AG08395 (cell line): ENCODE results near the gene ITPR2.
A peak's percentile ranks its signal among the peaks of the same experiment; 100 is the strongest.

Experiments used
- DNase-seq: peaks from one replicate; pipeline ENCODE4 v3.0.0; 2012; ENCODE audit warnings: mixed read lengths, low spot score

ITPR2 gene

GRCh38 chr12:26513363-26514043 is 319.5 kb downstream of the ITPR2 start:
- DNase-seq: no peak

GRCh38 chr12:26512213-26512612 is 320.8 kb downstream of the ITPR2 start:
- DNase-seq: no peak

DNA sequence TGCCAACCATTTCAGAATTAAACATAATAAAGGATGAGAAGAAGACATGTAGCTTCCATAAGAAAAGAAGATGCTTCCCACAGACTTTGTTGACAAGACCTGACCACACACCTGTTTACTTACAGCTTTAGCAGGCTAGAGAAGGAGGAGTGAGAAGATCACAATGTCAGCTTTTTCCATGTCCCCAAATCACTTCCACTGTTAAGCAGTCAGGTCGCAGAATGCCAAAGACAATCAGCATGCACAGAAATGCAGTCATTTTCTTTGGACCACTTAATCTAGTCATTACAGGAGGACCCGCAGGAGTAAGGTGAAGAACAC is 322.7 kb downstream of the ITPR2 start:
- DNase-seq: no peak

- DNase-seq: no peak
Measured at GRCh38 chr12:26507613-26508012, 325.4 kb downstream of the ITPR2 start.

DNA sequence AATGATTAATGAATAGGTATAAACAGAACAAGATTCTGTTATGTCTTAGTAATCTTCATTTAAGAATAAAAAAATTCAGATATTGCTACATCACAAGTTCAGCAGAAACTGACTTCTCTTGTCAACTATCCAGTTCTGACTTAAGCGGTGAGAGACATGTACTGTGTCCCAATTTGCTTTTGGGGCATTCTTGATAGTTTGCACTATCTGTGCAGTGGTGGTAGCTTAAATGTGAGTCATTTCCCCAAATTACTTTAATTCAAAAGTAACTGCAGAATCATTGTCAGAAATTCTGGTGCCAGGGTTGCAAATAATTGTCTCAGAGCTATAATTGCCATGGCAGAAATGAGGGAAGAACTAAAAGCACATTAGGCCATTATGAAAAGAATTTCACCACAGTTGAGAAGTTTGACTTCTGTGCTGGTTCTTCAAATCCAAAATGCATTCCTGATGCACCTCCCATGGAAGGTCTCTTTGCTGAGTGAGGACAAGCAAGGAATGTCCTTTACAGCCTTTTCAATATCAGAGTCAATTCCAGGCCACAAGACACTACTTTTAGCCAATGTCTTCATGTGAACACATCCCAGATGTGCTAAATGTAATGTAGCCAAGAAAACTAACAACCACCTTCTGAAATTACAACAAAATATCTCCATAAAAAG is 332.9 kb downstream of the ITPR2 start:
- DNase-seq: no peak

- DNase-seq: no peak
Measured at GRCh38 chr12:26496170-26496569, 336.8 kb downstream of the ITPR2 start.

GRCh38 chr12:26493656-26494055 is 339.3 kb downstream of the ITPR2 start:
- no peak for DNase-seq

- DNase-seq: no peak
Measured at GRCh38 chr12:26492406-26492805, 340.6 kb downstream of the ITPR2 start.

DNA sequence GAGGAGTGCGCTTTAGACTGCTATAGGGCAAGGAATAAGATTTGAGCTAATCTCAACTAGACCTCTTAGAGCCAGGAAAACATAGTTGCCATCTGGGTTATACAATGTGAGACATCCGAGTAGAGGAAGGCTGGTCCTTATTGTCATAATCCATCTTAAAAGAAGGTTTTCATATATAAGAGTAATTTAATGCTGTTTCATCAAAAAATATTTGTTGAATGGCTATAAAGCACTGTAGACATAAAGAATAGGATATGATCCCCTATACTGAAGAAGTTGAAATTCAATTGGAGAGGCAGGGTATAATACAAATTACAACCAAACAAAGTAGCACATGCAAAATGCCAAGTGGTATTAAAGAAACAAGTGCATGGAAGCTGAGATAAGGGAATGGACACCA is 343.1 kb downstream of the ITPR2 start:
- DNase-seq: no peak

DNA sequence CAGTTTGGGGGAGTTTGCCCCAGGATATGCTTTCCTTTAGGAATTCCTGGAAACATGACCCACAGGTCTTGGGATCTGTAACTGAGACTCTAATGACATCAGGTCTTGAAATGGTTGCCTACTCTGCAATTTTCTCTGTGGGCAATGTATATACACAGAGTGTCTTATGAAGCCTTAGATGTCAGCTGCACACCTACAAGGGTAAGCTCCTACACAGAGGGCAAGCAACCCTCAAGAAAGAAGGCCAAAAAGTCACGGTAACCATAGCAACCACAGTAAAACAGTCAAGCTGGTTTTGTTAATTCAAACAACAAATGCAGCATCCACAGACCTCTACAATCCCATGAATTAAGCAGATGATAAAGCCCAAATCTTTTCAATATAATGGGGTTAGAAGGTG is 344.6 kb downstream of the ITPR2 start:
- DNase-seq: no peak

DNA sequence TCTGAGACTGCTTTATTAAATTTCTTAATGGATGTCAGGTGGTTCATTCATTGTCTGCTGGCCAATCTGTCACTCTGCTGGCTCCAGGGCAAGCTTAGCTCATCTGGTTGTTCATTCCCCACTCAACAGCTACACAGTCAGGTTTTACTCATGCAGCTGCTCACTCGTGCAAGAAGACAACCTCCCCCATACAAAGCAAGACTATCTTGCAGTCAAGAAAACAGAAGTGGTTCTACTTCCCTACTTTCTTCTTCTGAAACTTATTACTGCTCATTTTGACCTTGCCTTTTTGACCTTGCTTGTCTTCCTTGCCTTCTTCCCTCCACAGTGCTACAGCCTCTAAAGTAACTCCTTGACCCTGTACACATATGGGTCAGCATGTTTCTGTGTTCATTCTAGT is 359.7 kb downstream of the ITPR2 start:
- DNase-seq: peak; percentile 9

DNA sequence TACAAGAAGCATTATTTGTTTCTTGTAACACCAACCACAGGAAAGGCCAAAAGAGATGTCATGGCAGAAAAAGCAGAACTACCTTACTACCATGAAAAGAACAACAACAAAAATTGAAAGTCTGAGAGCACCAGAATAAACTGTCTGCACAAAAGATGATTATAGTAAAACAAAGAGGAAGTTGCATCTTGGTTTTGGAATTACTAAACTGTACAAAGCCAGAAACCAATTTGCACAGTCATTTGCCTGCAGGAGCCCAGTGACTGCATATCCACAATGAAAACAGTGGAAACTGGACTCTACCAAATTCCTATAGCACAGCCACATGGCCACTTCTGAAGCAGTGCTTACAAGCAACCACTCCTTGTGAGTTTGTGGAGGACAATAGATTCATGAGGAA is 361.4 kb downstream of the ITPR2 start:
- DNase-seq: peak; percentile 26

DNA sequence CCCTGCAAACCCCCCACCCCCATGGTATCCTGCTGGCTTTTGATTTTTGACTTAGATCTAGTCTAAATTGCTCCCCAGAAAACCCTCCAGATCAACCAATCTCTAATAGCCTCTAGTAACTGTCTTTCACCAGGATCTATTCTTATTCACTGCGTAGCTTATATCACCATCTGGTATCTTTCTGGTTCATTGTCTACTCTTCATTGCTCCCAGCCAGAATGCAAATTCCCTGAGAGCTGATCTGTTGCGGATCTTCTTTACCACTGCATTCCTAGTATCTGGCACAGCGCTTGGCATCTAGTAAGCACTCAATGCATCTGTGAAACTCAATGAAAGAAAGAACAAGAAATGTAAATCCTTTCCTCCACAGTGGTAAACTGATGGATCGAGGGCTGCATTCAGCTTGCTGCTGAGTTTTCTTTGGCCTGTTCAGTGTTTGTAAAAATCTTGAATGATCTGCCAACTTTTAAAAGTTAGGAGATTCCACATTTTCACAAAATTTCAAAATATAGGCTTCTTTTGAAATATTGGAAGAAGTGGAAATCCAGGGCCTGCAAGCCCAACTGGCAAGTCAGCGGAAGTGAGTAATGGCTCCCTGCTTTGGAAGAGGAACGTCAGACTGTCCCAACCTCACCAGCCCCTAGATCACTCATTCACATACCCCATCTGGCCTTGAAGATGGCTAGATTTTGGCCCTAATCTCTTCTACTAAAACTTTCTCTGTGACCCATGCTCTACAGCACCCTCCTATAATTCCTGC is 363.4 kb downstream of the ITPR2 start:
- no peak for DNase-seq

DNA sequence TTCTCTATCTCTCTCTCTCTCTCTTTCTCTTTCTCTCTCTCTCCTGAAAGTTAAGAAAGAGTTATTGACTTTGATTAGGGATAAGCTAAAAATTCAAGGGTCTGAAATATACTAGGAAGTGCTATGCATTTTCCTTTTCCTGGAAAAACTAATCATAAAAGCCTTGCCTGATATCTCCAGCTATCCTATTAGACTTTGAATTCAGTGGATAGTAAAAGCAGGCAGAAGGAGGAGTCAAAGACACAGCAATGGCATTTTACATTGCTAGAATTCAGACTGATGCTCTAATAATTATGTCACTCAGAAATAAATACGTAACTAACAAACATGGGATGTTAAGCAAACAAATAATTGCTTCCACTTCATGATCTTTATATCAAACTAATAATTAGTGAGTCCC is 365.6 kb downstream of the ITPR2 start:
- no peak for DNase-seq

GRCh38 chr12:26466726-26467125 is 366.3 kb downstream of the ITPR2 start:
- no peak for DNase-seq

DNA sequence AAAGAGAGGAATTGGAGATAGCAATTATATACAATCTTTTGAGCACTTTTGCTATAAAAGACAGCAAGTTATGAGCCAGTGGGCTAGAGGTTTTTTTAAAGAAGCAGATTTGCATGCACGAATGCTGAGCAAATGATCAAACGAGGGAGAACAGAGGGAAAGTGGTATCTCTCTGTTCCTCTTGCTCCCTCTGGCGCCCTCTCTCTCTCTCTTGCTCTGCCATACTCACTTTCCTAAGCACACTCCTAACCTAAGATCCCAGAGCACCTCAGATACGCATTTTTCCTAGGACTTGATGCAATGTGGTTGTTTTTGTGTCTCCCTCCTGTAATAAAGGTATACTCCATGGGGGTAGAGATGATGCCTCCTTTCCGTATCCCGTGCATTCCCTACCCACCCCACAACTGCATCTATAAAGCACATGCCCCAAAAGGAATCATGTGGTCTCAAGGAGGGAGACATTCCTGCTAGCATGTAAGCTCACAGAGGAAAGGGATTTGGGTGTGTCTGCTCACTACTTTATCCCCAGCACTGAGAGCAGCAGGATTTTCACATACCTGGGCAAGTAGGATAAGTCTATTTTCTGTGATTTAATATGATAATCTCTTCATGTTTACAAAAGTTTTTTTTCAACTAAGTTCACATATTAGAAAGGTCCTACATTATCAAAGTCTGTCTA is 367.4 kb downstream of the ITPR2 start:
- no peak for DNase-seq

DNA sequence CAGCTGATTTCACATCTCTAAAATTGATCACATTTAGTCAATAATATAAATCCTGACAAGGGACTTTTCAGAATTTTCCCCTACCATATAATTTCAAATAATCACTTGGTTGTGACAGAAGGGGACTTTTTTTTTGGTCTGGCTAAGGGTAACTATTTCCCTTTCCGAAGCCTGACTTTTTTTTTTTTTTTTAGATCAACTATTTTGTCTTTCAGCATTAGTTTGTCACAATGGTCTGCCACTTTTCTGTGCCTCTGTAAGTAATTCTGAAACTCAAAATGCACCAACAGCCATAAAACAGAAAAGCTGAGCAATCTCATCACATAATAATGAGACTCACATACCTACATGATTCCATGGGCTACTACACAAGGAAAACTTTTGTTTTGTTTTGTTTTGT is 371.2 kb downstream of the ITPR2 start:
- no peak for DNase-seq

GRCh38 chr12:26460361-26460760 is 372.6 kb downstream of the ITPR2 start:
- no peak for DNase-seq

DNA sequence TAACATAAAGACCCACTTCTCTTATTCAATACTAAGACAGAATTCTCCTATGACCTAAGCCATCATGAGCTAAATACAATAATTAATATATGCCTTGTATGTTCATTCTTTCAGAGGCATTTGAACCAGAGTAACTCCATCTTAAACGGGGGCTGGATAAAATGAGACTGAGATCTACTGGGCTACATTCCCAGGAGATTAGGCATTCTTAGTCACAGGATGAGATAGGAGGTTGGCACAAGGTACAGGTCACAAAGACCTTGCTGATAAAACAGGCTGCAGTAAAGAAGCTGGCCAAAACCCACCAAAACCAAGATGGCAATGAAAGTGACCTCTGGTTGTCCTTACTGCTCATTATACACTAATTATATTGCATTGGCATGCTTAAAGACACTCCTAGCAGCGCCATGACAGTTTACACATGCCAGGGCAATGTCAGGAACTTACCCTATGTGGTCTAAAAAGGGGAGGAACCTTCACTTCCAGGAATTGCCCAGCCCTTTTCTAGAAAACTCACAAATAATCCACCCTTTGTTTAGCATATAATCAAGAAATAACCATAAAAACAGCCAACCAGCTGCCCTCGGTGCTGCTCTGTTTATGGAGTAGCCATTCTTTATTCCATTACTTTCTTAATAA is 376.9 kb downstream of the ITPR2 start:
- DNase-seq: no peak

- no peak for DNase-seq
Measured at GRCh38 chr12:26453246-26453645, 379.7 kb downstream of the ITPR2 start.

GRCh38 chr12:26452511-26452910 is 380.5 kb downstream of the ITPR2 start:
- DNase-seq: no peak

DNA sequence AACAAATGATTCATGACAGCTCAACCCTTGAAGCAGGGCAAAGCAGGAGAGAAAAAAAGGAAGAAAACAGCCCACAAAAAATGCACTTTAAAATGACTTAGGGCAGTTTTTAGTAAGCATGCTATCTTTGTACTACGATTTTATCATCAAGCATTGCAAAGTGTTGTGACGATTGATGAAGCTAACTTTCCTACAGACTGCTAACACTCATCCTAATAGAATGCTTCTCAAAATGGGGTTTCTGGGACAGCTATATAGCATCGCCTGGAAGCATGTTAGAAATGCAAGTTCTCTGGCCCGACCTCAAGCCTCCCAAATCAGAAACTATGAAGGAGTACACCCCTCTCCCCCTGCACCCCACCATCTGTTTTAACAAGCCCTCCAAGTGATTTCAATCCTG is 381.2 kb downstream of the ITPR2 start:
- no peak for DNase-seq
